Panc1 (cell line): ENCODE measurements around the gene CPT2. TPM values are rescaled to one million over a fixed set of nuclear protein-coding genes. Genes with fewer than 3 reads are reported as not detected.

Source experiments
- ATAC-seq: fragments of 200-7000 bp; cut with Tn5 transposase; 2 replicates; pipeline ENCODE4 v1.9.1; 2020; ENCODE audit warnings: mild to moderate bottlenecking, moderate library complexity
- BruUV-seq: library from RNA; stranded (reverse); fragments of 400-500 nt; replicated peaks from 2 replicates; lab custom pipeline; 2021; lab: Mats Ljungman, UMichigan
- CTCF ChIA-PET: fragments of 300-600 bp; sonication (Branson Sonifier 250); formaldehyde crosslinking; loops from one replicate; lab custom pipeline; 2022; ENCODE audit warnings: antibody characterized with exemption; lab: Charles Lee
- POLR2A ChIA-PET: fragments of 300-600 bp; sonication (Branson Sonifier 250); formaldehyde crosslinking; loops from one replicate; lab custom pipeline; 2022; ENCODE audit warnings: antibody characterized with exemption; lab: Charles Lee
- DNase-seq: peaks from one replicate; pipeline ENCODE4 v3.0.0-alpha.2; 2010; ENCODE audit warnings: low read depth, low spot score
- H3K27ac ChIP-seq: 2 replicates; pipeline ENCODE4 v1.5.1; 2011; ENCODE audit warnings: mild to moderate bottlenecking, low read length, inconsistent platforms
- H3K27me3 ChIP-seq: fragments of 200-500 bp; sonication (Bioruptor generic); 2 replicates; pipeline ENCODE4 v1.6.0; 2014; ENCODE audit warnings: low read length, inconsistent platforms; ENCODE audit not compliant: control insufficient read depth, insufficient read depth
- H3K36me3 ChIP-seq: fragments of 200-500 bp; sonication (Bioruptor generic); 2 replicates; pipeline ENCODE4 v1.5.1; 2014; ENCODE audit warnings: inconsistent platforms, mild to moderate bottlenecking, low read length, moderate library complexity; ENCODE audit not compliant: control insufficient read depth, insufficient read depth
- H3K4me1 ChIP-seq: 2 replicates; pipeline ENCODE4 v1.5.1; 2011; ENCODE audit warnings: inconsistent platforms, mild to moderate bottlenecking, low read length, moderate library complexity; ENCODE audit not compliant: control insufficient read depth, insufficient read depth
- H3K4me3 ChIP-seq, 2 experiments: 2 replicates each; pipeline ENCODE4 v1.5.1; 2011 to 2012; ENCODE audit warnings: low read depth in 2 of 2, low read length in 2 of 2, mild to moderate bottlenecking in 2 of 2, inconsistent platforms in 1 of 2, moderate library complexity in 1 of 2
- H3K9me3 ChIP-seq: fragments of 200-500 bp; sonication (Bioruptor generic); 2 replicates; pipeline ENCODE4 v1.5.1; 2014; ENCODE audit warnings: low read depth, mild to moderate bottlenecking, inconsistent platforms, low read length, moderate library complexity; ENCODE audit not compliant: control insufficient read depth, insufficient read depth
- CTCF ChIP-seq: fragments of 450-650 bp; IDR thresholded peaks from 2 replicates; pipeline ENCODE4 v1.5.1; 2017; ENCODE audit warnings: mild to moderate bottlenecking
- POLR2AphosphoS5 ChIP-seq: IDR thresholded peaks from 2 replicates; pipeline ENCODE4 v1.6.1; 2012; ENCODE audit warnings: mild to moderate bottlenecking, low read depth, low read length, moderate library complexity
- REST ChIP-seq, 2 experiments: IDR thresholded peaks; 2 replicates each; pipeline ENCODE4 v1.6.1; 2011 to 2012; ENCODE audit warnings: low read depth in 2 of 2, control low read depth in 1 of 2, low read length in 1 of 2, mild to moderate bottlenecking in 1 of 2, moderate library complexity in 1 of 2; ENCODE audit not compliant: insufficient read depth in 1 of 2
- SIN3A ChIP-seq: IDR thresholded peaks from 2 replicates; pipeline ENCODE4 v1.6.1; 2012; ENCODE audit warnings: low read depth, mild to moderate bottlenecking, low read length, moderate library complexity, borderline replicate concordance; ENCODE audit not compliant: insufficient read depth
- TCF7L2 ChIP-seq: IDR thresholded peaks from 2 replicates; pipeline ENCODE4 v1.6.1; 2011; ENCODE audit warnings: mild to moderate bottlenecking, low read depth, low read length, inconsistent platforms
- in situ Hi-C: cut with HindIII; loops from 2 replicates; pipeline ENCODE4 v1.10.0; 2016; ENCODE audit warnings: low sequenced_read_pairs, low pct_unique_long_range_greater_than_20kb
- intact Hi-C: fragments of 100-400 bp; cut with micrococcal nuclease; formaldehyde crosslinking; loops from one replicate; pipeline ENCODE4 v1.10.0; 2022; ENCODE audit not compliant: unreplicated experiment
- total RNA-seq: library from RNA; stranded (reverse); gene quantifications from one replicate; pipeline ENCODE4 v1.2.1, GENCODE V29; 2021; ENCODE audit not compliant: unreplicated experiment

The CPT2 gene
- total RNA-seq, 1 experiment from 2014 or later = 18.9 TPM

- no TSS peak for BruUV-seq
- no peaks in the 10 kb centered on the region; the same call in none of the 2 replicates for H3K36me3 ChIP-seq
- no peaks in the 10 kb centered on the region for H3K27me3 ChIP-seq
- no peak for ATAC-seq
- no peaks in the 10 kb centered on the region for H3K9me3 ChIP-seq
- in situ Hi-C loops = no loop called here
- no peaks in the 10 kb centered on the region for H3K4me1 ChIP-seq
- TF ChIP-seq CTCF (no peak), REST (IDR thresholded peaks at IDR 0.05; ENCODE audit: insufficient read depth in 1 of 2, low read depth in 2 of 2, low read length in 1 of 2) (no peak), POLR2AphosphoS5 (no peak)
- intact Hi-C loops = no loop called here
- no peak for DNase-seq
- no peak overlapping the region for H3K4me3 ChIP-seq
- CTCF ChIA-PET = no interaction called here
- H3K27ac ChIP-seq = no peak overlapping the region
- POLR2A ChIA-PET = no interaction called here
Observed at GRCh38 chr1:53258216-53258615, 61.6 kb downstream of the CPT2 start.

DNA sequence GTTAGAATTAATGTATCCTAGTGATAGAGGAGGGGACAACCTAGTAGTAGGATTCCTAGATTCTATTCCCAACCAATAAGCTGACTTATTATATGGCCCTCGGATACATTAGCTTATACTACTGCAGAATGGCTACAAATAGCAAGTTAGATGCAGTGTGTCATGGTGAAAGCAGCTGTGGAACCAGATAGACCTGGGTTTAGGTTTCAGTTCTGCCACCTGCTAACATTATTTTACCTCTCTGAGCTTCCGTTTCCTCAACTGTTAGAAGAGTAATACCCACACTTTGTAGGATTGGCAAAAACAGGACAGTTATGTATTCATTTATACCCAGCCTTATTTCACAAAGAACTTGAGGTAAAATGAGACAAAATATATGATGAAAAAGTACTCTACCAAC lies 63.3 kb downstream of the CPT2 start:
- no peaks in the 10 kb centered on the region for H3K4me1 ChIP-seq
- ChIA-PET CTCF (no interaction called here), POLR2A (no interaction called here)
- no peak overlapping the region for H3K27ac ChIP-seq
- H3K9me3 ChIP-seq = no peaks in the 10 kb centered on the region
- H3K36me3 ChIP-seq = no peaks in the 10 kb centered on the region; the same call in none of the 2 replicates
- no peak for DNase-seq
- in situ Hi-C loops (no loop called here), intact Hi-C loops (no loop called here)
- BruUV-seq = no TSS peak
- no peak overlapping the region for H3K4me3 ChIP-seq
- no peak for TF ChIP-seq POLR2AphosphoS5
- TF ChIP-seq SIN3A = no peak
- no peak for TF ChIP-seq CTCF
- no peak for TF ChIP-seq REST (IDR thresholded peaks at IDR 0.05; ENCODE audit: insufficient read depth in 1 of 2, low read depth in 2 of 2, low read length in 1 of 2)
- TF ChIP-seq TCF7L2 = no peak
- H3K27me3 ChIP-seq = no peaks in the 10 kb centered on the region
- ATAC-seq = no peak
